ENCODE data around the gene NOS1AP.
A peak's percentile ranks its signal among the peaks of the same experiment; 100 is the strongest.

The NOS1AP gene

DNA sequence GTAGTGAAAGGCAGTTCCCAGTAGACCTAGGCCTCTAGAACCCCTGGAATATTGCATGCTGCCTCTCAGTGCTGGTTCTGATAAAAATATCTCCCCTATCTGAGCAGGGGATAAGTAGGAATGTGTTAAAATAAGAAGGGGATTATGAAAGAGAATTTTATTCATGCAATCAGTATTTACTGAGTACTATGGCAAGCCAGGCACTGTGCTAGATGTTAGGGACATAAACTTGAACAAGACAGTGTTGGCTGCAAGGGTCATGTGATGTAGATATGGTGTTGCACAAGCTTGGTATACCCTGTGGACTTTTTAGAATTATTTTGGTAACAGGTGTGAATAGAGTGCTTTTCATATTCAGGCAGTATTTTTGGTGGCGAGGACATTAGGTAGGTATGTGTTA, 23.6 kb downstream of the NOS1AP start:
- H2BK5ac ChIP-seq (ENCODE audit: low read depth, low read length, poor library complexity, severe bottlenecking), result no peak overlapping the region
- peaks cover 0 to 9% of the 10 kb centered on the region in 2 experiments for H3K27me3 ChIP-seq (ENCODE audit: control insufficient read depth in 1 of 2, insufficient read depth in 1 of 2, low read length in 2 of 2)
- H3K9me3 ChIP-seq (ENCODE audit: control insufficient read depth, low read length), result no peaks in the 10 kb centered on the region
- H3K4me3 ChIP-seq (ENCODE audit: insufficient read depth in 1 of 2, low read depth in 1 of 2, low read length in 2 of 2), result no peak overlapping the region
- no peak overlapping the region for H2AFZ ChIP-seq (ENCODE audit: low read depth, low read length)
- H2BK12ac ChIP-seq (ENCODE audit: low read length in 2 of 2), result no peak overlapping the region
- no peak overlapping the region for H3K4me2 ChIP-seq (ENCODE audit: low read length, poor library complexity, severe bottlenecking)
- no peak overlapping the region for H3K18ac ChIP-seq (ENCODE audit: low read depth in 1 of 2, low read length in 2 of 2)
- H3K4me1 ChIP-seq (ENCODE audit: control insufficient read depth, insufficient read depth, low read depth, low read length), result peaks cover 1% of the 10 kb centered on the region
- no peaks in the 10 kb centered on the region for H3K36me3 ChIP-seq (ENCODE audit: control insufficient read depth in 1 of 2, insufficient read depth in 2 of 2, low read depth in 1 of 2, low read length in 2 of 2)
- peaks cover 2% of the 10 kb centered on the region for H3K79me1 ChIP-seq (replicated peaks; ENCODE audit: low read length, poor library complexity, severe bottlenecking)
- no peak overlapping the region for H3K4ac ChIP-seq (ENCODE audit: low read depth in 1 of 2, low read length in 2 of 2)
- no peak overlapping the region for H4K91ac ChIP-seq (ENCODE audit: low read length)
- H2BK15ac ChIP-seq (ENCODE audit: low read depth, poor library complexity, severe bottlenecking), result no peak overlapping the region
- no peak overlapping the region for H2BK120ac ChIP-seq (ENCODE audit: low read depth, low read length)
- WGBS, result 100% methylated on average over 1 of the region's 1 CpG
- H3K27ac ChIP-seq (ENCODE audit: low read length, poor library complexity, severe bottlenecking), result no peak overlapping the region
- DNase-seq, result no peak
- no peak overlapping the region for H2AK5ac ChIP-seq (ENCODE audit: low read length, severe bottlenecking)
- no peak overlapping the region for H3K23ac ChIP-seq (ENCODE audit: low read length in 2 of 2)
- no peak overlapping the region for H3K9ac ChIP-seq (ENCODE audit: low read length)
- H4K8ac ChIP-seq (ENCODE audit: low read length), result no peak overlapping the region
- H3K14ac ChIP-seq (ENCODE audit: low read length in 2 of 2), result no peak overlapping the region

DNA sequence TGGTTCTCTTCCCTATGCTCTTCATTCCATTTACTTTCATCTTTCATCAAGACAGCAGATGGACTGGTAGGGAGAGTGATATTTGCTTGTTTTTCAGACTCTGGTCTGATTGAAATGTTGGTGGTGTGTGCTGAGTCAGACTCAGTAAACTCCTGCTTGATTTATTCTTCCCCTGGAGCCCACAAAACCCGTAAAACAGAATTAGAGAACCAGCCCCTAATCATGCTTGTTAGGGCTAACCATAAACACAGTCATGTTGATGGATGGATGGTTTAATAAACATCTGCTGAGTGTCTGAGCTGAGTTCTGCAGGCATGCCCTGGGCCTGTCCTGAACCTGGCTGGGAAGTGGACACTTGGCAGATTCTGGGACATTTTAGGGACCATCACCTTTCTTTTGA, 24.8 kb downstream of the NOS1AP start:
- DNase-seq, result peak; percentile 79
- Histone ChIP-seq H3K23ac (ENCODE audit: low read length in 2 of 2) (no peak overlapping the region), H3K4me3 (ENCODE audit: insufficient read depth in 1 of 2, low read depth in 1 of 2, low read length in 2 of 2) (no peak overlapping the region), H2BK5ac (ENCODE audit: low read depth, low read length, poor library complexity, severe bottlenecking) (no peak overlapping the region), H4K8ac (ENCODE audit: low read length) (no peak overlapping the region), H3K4me2 (ENCODE audit: low read length, poor library complexity, severe bottlenecking) (no peak overlapping the region), H2AK5ac (ENCODE audit: low read length, severe bottlenecking) (no peak overlapping the region), H3K36me3 (ENCODE audit: control insufficient read depth in 1 of 2, insufficient read depth in 2 of 2, low read depth in 1 of 2, low read length in 2 of 2) (no peaks in the 10 kb centered on the region), H3K9ac (ENCODE audit: low read length) (no peak overlapping the region), H3K14ac (ENCODE audit: low read length in 2 of 2) (no peak overlapping the region), H2BK15ac (ENCODE audit: low read depth, poor library complexity, severe bottlenecking) (no peak overlapping the region), H3K4me1 (ENCODE audit: control insufficient read depth, insufficient read depth, low read depth, low read length) (peaks cover 1% of the 10 kb centered on the region), H3K4ac (ENCODE audit: low read depth in 1 of 2, low read length in 2 of 2) (no peak overlapping the region), H3K18ac (ENCODE audit: low read depth in 1 of 2, low read length in 2 of 2) (peak overlapping the region; percentile 87 to 99), H3K79me1 (replicated peaks; ENCODE audit: low read length, poor library complexity, severe bottlenecking) (peaks cover 2% of the 10 kb centered on the region), H3K27ac (ENCODE audit: low read length, poor library complexity, severe bottlenecking) (no peak overlapping the region), H3K9me3 (ENCODE audit: control insufficient read depth, low read length) (no peaks in the 10 kb centered on the region), H2AFZ (ENCODE audit: low read depth, low read length) (no peak overlapping the region), H3K27me3 (ENCODE audit: control insufficient read depth in 1 of 2, insufficient read depth in 1 of 2, low read length in 2 of 2) (peaks cover 0 to 9% of the 10 kb centered on the region in 2 experiments), H2BK120ac (ENCODE audit: low read depth, low read length) (no peak overlapping the region), H2BK12ac (ENCODE audit: low read length in 2 of 2) (peak overlapping the region; percentile 70 to 85), H4K91ac (ENCODE audit: low read length) (no peak overlapping the region)
- no CpG with 5 or more reads among the region's 1 CpG for WGBS

DNA sequence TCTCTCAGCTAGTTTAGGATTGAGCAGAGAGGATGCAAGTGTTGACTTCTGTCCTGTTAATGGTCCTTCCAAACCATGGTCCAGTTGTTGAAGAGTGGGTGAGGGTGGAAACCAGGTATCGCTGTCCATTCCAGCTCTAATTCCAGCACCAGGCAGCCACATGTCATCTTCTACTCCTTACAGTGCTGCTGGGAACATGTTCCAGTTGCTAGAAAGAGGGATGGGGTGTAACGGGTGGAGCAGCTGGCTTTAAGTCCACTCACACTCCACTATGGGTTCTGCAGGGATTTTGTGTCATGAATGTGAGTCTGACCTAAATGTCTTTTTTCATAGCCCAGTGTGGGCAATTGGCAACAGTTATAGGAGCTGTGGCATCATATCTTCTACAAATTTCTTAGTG, 25.2 kb downstream of the NOS1AP start:
- no peak overlapping the region for H2BK15ac ChIP-seq (ENCODE audit: low read depth, poor library complexity, severe bottlenecking)
- H2BK12ac ChIP-seq (ENCODE audit: low read length in 2 of 2), result peak overlapping the region; percentile 85 to 99
- H3K9me3 ChIP-seq (ENCODE audit: control insufficient read depth, low read length), result no peaks in the 10 kb centered on the region
- peaks cover 2% of the 10 kb centered on the region for H3K79me1 ChIP-seq (replicated peaks; ENCODE audit: low read length, poor library complexity, severe bottlenecking)
- peak overlapping the region; percentile 57 to 91 for H3K4ac ChIP-seq (ENCODE audit: low read depth in 1 of 2, low read length in 2 of 2)
- no peak overlapping the region for H2AK5ac ChIP-seq (ENCODE audit: low read length, severe bottlenecking)
- no peak overlapping the region for H3K4me2 ChIP-seq (ENCODE audit: low read length, poor library complexity, severe bottlenecking)
- H3K27ac ChIP-seq (ENCODE audit: low read length, poor library complexity, severe bottlenecking), result no peak overlapping the region
- H3K9ac ChIP-seq (ENCODE audit: low read length), result no peak overlapping the region
- no peak overlapping the region for H2BK5ac ChIP-seq (ENCODE audit: low read depth, low read length, poor library complexity, severe bottlenecking)
- 88% methylated on average over 1 of the region's 2 CpGs for WGBS
- no peak for DNase-seq
- H3K4me1 ChIP-seq (ENCODE audit: control insufficient read depth, insufficient read depth, low read depth, low read length), result peaks cover 1% of the 10 kb centered on the region
- no peak overlapping the region for H3K4me3 ChIP-seq (ENCODE audit: insufficient read depth in 1 of 2, low read depth in 1 of 2, low read length in 2 of 2)
- peak overlapping the region in 1 of 2 experiments; percentile 90 for H3K23ac ChIP-seq (ENCODE audit: low read length in 2 of 2)
- no peak overlapping the region for H2BK120ac ChIP-seq (ENCODE audit: low read depth, low read length)
- H3K18ac ChIP-seq (ENCODE audit: low read depth in 1 of 2, low read length in 2 of 2), result peak overlapping the region; percentile 87 to 99
- no peak overlapping the region for H2AFZ ChIP-seq (ENCODE audit: low read depth, low read length)
- H3K36me3 ChIP-seq (ENCODE audit: control insufficient read depth in 1 of 2, insufficient read depth in 2 of 2, low read depth in 1 of 2, low read length in 2 of 2), result no peaks in the 10 kb centered on the region
- H4K91ac ChIP-seq (ENCODE audit: low read length), result peak overlapping the region; percentile 83
- peaks cover 0 to 9% of the 10 kb centered on the region in 2 experiments for H3K27me3 ChIP-seq (ENCODE audit: control insufficient read depth in 1 of 2, insufficient read depth in 1 of 2, low read length in 2 of 2)
- H3K14ac ChIP-seq (ENCODE audit: low read length in 2 of 2), result peak overlapping the region in 1 of 2 experiments; percentile 89
- peak overlapping the region; percentile 94 for H4K8ac ChIP-seq (ENCODE audit: low read length)

DNA sequence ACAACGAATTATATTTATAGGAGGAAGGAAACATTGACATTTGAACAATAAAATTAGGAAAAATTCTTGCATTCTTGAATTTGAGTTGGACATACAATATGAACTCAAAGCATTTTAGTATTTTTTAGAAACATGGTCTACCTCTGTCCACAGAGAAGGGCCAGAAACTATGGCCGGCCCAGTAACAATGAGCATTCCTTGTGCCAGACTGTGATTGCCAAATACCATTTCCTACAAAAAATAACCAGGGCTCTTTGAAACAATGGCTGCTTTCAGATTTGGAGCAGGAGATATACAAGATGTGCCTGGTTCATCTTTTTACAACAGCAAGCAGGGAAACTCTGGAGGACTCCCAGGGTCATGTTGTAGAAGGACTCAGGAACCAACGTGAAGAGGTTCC, 38.4 kb downstream of the NOS1AP start:
- H3K9ac ChIP-seq (ENCODE audit: low read length), result no peak overlapping the region
- no peak overlapping the region for H2BK15ac ChIP-seq (ENCODE audit: low read depth, poor library complexity, severe bottlenecking)
- no peaks in the 10 kb centered on the region for H3K36me3 ChIP-seq (ENCODE audit: control insufficient read depth in 1 of 2, insufficient read depth in 2 of 2, low read depth in 1 of 2, low read length in 2 of 2)
- peaks cover 10% of the 10 kb centered on the region for H3K9me3 ChIP-seq (ENCODE audit: control insufficient read depth, low read length)
- no peak overlapping the region for H4K91ac ChIP-seq (ENCODE audit: low read length)
- H3K14ac ChIP-seq (ENCODE audit: low read length in 2 of 2), result no peak overlapping the region
- H2BK12ac ChIP-seq (ENCODE audit: low read length in 2 of 2), result no peak overlapping the region
- no peak overlapping the region for H3K23ac ChIP-seq (ENCODE audit: low read length in 2 of 2)
- no peak overlapping the region for H3K4ac ChIP-seq (ENCODE audit: low read depth in 1 of 2, low read length in 2 of 2)
- H3K79me1 ChIP-seq (replicated peaks; ENCODE audit: low read length, poor library complexity, severe bottlenecking), result no peaks in the 10 kb centered on the region
- 90% methylated on average over 2 of the region's 3 CpGs for WGBS
- DNase-seq, result no peak
- H3K27me3 ChIP-seq (ENCODE audit: control insufficient read depth in 1 of 2, insufficient read depth in 1 of 2, low read length in 2 of 2), result peaks cover 6 to 18% of the 10 kb centered on the region in 2 experiments
- H3K4me3 ChIP-seq (ENCODE audit: insufficient read depth in 1 of 2, low read depth in 1 of 2, low read length in 2 of 2), result no peak overlapping the region
- no peak overlapping the region for H2BK120ac ChIP-seq (ENCODE audit: low read depth, low read length)
- H3K4me1 ChIP-seq (ENCODE audit: control insufficient read depth, insufficient read depth, low read depth, low read length), result peaks cover 2% of the 10 kb centered on the region
- H3K4me2 ChIP-seq (ENCODE audit: low read length, poor library complexity, severe bottlenecking), result no peak overlapping the region
- no peak overlapping the region for H3K18ac ChIP-seq (ENCODE audit: low read depth in 1 of 2, low read length in 2 of 2)
- H2BK5ac ChIP-seq (ENCODE audit: low read depth, low read length, poor library complexity, severe bottlenecking), result no peak overlapping the region
- no peak overlapping the region for H3K27ac ChIP-seq (ENCODE audit: low read length, poor library complexity, severe bottlenecking)
- no peak overlapping the region for H2AK5ac ChIP-seq (ENCODE audit: low read length, severe bottlenecking)
- no peak overlapping the region for H4K8ac ChIP-seq (ENCODE audit: low read length)
- no peak overlapping the region for H2AFZ ChIP-seq (ENCODE audit: low read depth, low read length)
